GM12872 (cell line): ENCODE results near the gene UVSSA.

Experiments
- CTCF ChIP-seq: IDR thresholded peaks from 3 replicates; pipeline ENCODE4 v1.5.1; 2011; ENCODE audit warnings: low read depth, mild to moderate bottlenecking, low read length, moderate library complexity; ENCODE audit not compliant: insufficient read depth

Gene UVSSA

GRCh38 chr4:1379351-1379781, 32.4 kb downstream of the UVSSA start:
- no peak for TF ChIP-seq CTCF

GRCh38 chr4:1379801-1380331, 32.9 kb downstream of the UVSSA start:
- TF ChIP-seq CTCF, result no peak

- no peak for TF ChIP-seq CTCF
Observed at GRCh38 chr4:1380368-1381151, 33.6 kb downstream of the UVSSA start.

- TF ChIP-seq CTCF, result no peak
Observed at GRCh38 chr4:1381181-1381621, 34.2 kb downstream of the UVSSA start.

GRCh38 chr4:1381944-1382541, 35.0 kb downstream of the UVSSA start:
- TF ChIP-seq CTCF, result no peak

- no peak for TF ChIP-seq CTCF
Observed at GRCh38 chr4:1382776-1383727, 36.0 kb downstream of the UVSSA start.
